Transverse colon (tissue), 4 donors: ENCODE data around the gene CCDC188.

ENCODE experiments used
- CTCF ChIP-seq, 5 experiments: fragments of 200-600 bp in 3 of 5; fragments of 450-650 bp in 2 of 5; sonication (generic) in 3 of 5; IDR thresholded peaks; 1 replicate in 2 of 5; 2 replicates in 3 of 5; pipeline ENCODE4 v1.5.1; 2016 to 2017; ENCODE audit warnings: antibody characterized with exemption in 5 of 5, inconsistent platforms in 3 of 5, mild to moderate bottlenecking in 2 of 5, moderate library complexity in 1 of 5
- EP300 ChIP-seq: sonication (generic); formaldehyde crosslinking; IDR thresholded peaks from one replicate; pipeline ENCODE4 v1.6.1; 2017; ENCODE audit warnings: antibody characterized with exemption, low read depth
- POLR2A ChIP-seq: fragments of 450-650 bp; IDR thresholded peaks from one replicate; pipeline ENCODE4 v1.6.1; 2016; ENCODE audit warnings: antibody characterized with exemption, mild to moderate bottlenecking, moderate library complexity
- POLR2AphosphoS5 ChIP-seq, 3 donors: sonication (generic); formaldehyde crosslinking; IDR thresholded peaks; one replicate each; pipeline ENCODE4 v1.6.1; 2016; ENCODE audit warnings: antibody characterized with exemption in 3 of 3

- TF ChIP-seq EP300 (no peak), CTCF (IDR thresholded peaks at IDR 0.05) (no peak), POLR2AphosphoS5 (IDR thresholded peaks at IDR 0.05) (no peak), POLR2A (no peak)
These were observed 26.5 kb upstream of the CCDC188 start for GRCh38 chr22:20177217-20177911.
